Neural progenitor cell (in vitro differentiated cells): ENCODE data around the gene CCDC73.

Experiments
- EZH2 ChIP-seq: fragments of 200-600 bp; sonication (generic); IDR thresholded peaks from 2 replicates; pipeline ENCODE4 v1.6.1; 2017; ENCODE audit warnings: antibody characterized with exemption, mild to moderate bottlenecking, moderate library complexity
- TF ChIP-seq, protein P1 (sequence below): fragments of 200-600 bp; sonication (generic); IDR thresholded peaks from 2 replicates; pipeline ENCODE4 v1.5.1; 2017; ENCODE audit warnings: antibody characterized with exemption, mild to moderate bottlenecking

GRCh38 chr11:32820497-32820896 lies 26.0 kb upstream of the CCDC73 start:
- TF ChIP-seq EZH2: no peak
- TF ChIP-seq, protein P1, sequence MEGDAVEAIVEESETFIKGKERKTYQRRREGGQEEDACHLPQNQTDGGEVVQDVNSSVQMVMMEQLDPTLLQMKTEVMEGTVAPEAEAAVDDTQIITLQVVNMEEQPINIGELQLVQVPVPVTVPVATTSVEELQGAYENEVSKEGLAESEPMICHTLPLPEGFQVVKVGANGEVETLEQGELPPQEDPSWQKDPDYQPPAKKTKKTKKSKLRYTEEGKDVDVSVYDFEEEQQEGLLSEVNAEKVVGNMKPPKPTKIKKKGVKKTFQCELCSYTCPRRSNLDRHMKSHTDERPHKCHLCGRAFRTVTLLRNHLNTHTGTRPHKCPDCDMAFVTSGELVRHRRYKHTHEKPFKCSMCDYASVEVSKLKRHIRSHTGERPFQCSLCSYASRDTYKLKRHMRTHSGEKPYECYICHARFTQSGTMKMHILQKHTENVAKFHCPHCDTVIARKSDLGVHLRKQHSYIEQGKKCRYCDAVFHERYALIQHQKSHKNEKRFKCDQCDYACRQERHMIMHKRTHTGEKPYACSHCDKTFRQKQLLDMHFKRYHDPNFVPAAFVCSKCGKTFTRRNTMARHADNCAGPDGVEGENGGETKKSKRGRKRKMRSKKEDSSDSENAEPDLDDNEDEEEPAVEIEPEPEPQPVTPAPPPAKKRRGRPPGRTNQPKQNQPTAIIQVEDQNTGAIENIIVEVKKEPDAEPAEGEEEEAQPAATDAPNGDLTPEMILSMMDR: no peak
